Upper lobe of left lung (tissue), 6 donors: Measurements from ENCODE around the gene ZSCAN10. TPM values are rescaled to one million over a fixed set of nuclear protein-coding genes. Genes with fewer than 3 reads are reported as not detected.

Experiments
- ATAC-seq, 2 donors: fragments of 200-7000 bp; cut with Tn5 transposase; one replicate each; pipeline ENCODE4 v1.9.1; 2022; ENCODE audit warnings: mild to moderate bottlenecking in 2 of 2, moderate library complexity in 2 of 2; ENCODE audit not compliant: low FRiP score in 2 of 2
- DNase-seq, 2 donors: peaks; one replicate each; pipeline ENCODE4 v3.0.0-alpha.2; 2019 to 2020
- H3K27ac ChIP-seq, 4 donors: fragments of 200-600 bp; sonication (generic); one replicate each; pipeline ENCODE4 v1.5.1; 2016 to 2019
- H3K27me3 ChIP-seq, 4 donors: fragments of 200-600 bp; sonication (generic); one replicate each; pipeline ENCODE4 v1.5.1; 2017 to 2019
- H3K36me3 ChIP-seq, 4 donors: fragments of 200-600 bp; sonication (generic); one replicate each; pipeline ENCODE4 v1.5.1; 2016 to 2019
- H3K4me1 ChIP-seq, 4 donors: fragments of 200-600 bp; sonication (generic); one replicate each; pipeline ENCODE4 v1.5.1; 2018 to 2019
- H3K4me3 ChIP-seq, 4 donors: fragments of 200-600 bp; sonication (generic); one replicate each; pipeline ENCODE4 v1.5.1; 2017 to 2019; ENCODE audit warnings: mild to moderate bottlenecking in 2 of 4, moderate library complexity in 1 of 4
- H3K9me3 ChIP-seq, 4 donors: fragments of 200-600 bp; sonication (generic); one replicate each; pipeline ENCODE4 v1.5.1; 2018 to 2019
- EP300 ChIP-seq, 4 donors: sonication (generic); formaldehyde crosslinking; IDR thresholded peaks; one replicate each; pipeline ENCODE4 v1.5.1; 2017; ENCODE audit warnings: antibody characterized with exemption in 4 of 4, control low read depth in 2 of 4
- POLR2A ChIP-seq, 4 donors: fragments of 450-650 bp; IDR thresholded peaks; one replicate each; pipeline ENCODE4 v1.5.1; 2016 to 2017; ENCODE audit warnings: antibody characterized with exemption in 4 of 4, mild to moderate bottlenecking in 2 of 4
- POLR2AphosphoS5 ChIP-seq, 2 donors: sonication (generic); formaldehyde crosslinking; IDR thresholded peaks; one replicate each; pipeline ENCODE4 v1.5.1; 2017; ENCODE audit warnings: antibody characterized with exemption in 2 of 2
- WGBS, 2 donors: methylation state at CpG; one replicate each; pipeline ENCODE4 v1.1.5; 2017 to 2018; 5-methylcytosine and 5-hydroxymethylcytosine counted together
- total RNA-seq, 6 donors: library from RNA; depleted of rRNA in 4 of 6; stranded (reverse); fragments of >200 nt in 4 of 6; gene quantifications; one replicate each; pipeline versions ENCODE4 v1.1.0 to v1.2.1, GENCODE V29; 2016 to 2021
- TF ChIP-seq, protein P1 (sequence below), 6 experiments: fragments of 450-650 bp in 4 of 6; fragments of 200-600 bp in 2 of 6; sonication (generic) in 2 of 6; IDR thresholded peaks; one replicate each; pipeline ENCODE4 v1.5.1; 2016 to 2019; ENCODE audit warnings: antibody characterized with exemption in 6 of 6
- donor health status: DM: no; HTN: no; CAD: no; lungs with moderate emphysema.
- donor health status: DM: no; HTN: yes; CAD: no; lungs with severe emphysema.

Gene ZSCAN10
- total RNA-seq, 6 donors from 2014 or later, result 0.17 to 1.0 (median 0.28) TPM; not detected in 2

DNA sequence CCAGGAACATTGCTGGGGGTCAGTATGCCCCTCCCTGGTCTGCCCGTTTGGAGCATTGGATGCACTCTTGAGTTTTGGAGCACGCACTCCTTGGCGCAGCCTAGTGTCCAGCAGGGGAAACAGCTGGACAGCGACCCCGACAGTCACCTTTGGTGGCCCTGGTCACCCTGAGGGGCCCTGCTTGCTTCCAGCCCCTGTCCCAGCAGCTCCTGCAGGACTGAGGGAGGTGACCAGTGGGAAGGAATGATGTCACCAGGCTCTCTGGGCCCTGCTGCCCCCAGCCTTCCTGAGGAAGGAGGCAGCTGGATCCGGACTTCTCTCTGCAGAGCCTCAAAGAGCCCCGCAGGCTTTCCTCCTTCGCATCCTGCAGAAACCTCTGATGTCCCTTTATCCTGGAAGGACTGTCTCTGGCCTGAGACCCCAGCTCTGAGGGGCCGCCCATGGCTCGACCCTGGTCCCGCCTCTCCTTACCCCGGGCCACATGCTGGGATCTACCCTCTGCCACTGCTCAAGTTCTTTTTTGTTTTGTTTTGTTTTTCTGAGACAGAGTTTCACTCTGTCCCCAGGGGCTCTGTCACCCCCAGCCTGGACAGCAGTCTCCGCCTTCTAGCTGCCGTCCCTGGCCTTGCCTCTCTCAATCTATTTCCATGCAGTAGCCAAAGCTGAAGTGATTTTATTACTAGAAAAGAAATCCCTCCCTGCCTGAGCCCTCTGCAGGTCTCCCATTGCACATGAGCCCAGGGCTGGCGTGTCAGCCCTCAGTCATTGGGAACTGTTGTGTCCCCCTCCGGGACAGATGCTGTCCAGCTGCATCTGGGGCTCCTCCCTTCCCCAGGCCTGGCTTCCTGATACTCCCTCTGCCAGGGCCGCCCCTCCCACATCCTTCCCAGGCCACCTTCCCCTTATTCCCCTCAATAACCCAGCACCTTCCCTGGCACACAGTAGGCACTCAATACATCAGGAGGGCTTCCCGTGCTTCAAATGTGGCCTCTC lies 11.6 kb downstream of the ZSCAN10 start:
- peak overlapping the region in 3 of 4 donors; percentile 36 to 51 (median 48) for H3K4me3 ChIP-seq
- peak overlapping the region; percentile 75 to 88 (median 86) for H3K27ac ChIP-seq
- H3K4me1 ChIP-seq, result peaks cover 24 to 39% (median 29%) of the 10 kb centered on the region in 4 donors
- DNase-seq, result no peak
- ATAC-seq, result peak; percentile 32 to 81
- no peaks in the 10 kb centered on the region for H3K9me3 ChIP-seq
- no peaks in the 10 kb centered on the region for H3K36me3 ChIP-seq
- WGBS, 2 donors, result 45 to 52% methylated on average over 13 to 18 of the region's 18 CpGs
- TF ChIP-seq POLR2AphosphoS5 (IDR thresholded peaks at IDR 0.05) (peak in 1 of 2 donors; percentile 35), POLR2A (IDR thresholded peaks at IDR 0.05) (no peak)
- TF ChIP-seq, protein P1, sequence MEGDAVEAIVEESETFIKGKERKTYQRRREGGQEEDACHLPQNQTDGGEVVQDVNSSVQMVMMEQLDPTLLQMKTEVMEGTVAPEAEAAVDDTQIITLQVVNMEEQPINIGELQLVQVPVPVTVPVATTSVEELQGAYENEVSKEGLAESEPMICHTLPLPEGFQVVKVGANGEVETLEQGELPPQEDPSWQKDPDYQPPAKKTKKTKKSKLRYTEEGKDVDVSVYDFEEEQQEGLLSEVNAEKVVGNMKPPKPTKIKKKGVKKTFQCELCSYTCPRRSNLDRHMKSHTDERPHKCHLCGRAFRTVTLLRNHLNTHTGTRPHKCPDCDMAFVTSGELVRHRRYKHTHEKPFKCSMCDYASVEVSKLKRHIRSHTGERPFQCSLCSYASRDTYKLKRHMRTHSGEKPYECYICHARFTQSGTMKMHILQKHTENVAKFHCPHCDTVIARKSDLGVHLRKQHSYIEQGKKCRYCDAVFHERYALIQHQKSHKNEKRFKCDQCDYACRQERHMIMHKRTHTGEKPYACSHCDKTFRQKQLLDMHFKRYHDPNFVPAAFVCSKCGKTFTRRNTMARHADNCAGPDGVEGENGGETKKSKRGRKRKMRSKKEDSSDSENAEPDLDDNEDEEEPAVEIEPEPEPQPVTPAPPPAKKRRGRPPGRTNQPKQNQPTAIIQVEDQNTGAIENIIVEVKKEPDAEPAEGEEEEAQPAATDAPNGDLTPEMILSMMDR (IDR thresholded peaks at IDR 0.05), result peak in 3 of 6 experiments; percentile 23 to 38 (median 37)
- H3K27me3 ChIP-seq, result no peaks in the 10 kb centered on the region

DNA sequence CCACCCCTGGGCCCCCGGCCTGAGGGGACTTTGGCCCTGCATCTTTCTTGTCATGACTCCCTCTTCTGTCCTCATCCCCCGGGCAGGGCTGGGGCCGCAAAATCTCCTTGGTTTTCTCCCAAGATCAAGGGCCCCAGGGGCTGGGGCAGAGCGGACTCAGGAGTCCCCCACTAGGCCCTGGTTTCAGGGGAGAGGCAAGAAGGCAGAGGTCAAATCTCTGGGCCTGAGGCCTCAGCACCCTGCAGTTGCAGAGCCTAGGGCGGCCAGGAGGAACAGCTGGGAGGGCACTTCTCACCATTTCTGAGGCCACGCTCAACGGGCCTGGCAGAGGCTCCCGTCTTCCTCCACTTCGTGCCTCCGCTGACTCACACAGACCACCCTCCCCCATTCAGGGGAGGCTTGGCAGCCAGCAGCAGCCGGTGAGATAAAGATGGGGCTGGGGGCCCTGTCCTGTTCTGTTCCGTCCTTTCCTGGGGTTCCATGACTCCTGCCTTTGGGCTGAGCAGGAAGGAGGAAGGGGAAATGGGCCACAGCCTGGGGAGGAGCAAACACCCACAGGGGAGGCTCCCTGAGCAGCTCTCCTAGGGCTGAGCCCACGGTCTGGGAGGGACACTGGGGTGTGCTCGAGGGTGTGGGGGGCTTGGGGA lies 12.4 kb downstream of the ZSCAN10 start:
- H3K9me3 ChIP-seq, result no peaks in the 10 kb centered on the region
- 66 to 82% methylated on average over 4 to 8 of the region's 14 CpGs for WGBS, 2 donors
- peak overlapping the region; percentile 75 to 88 (median 86) for H3K27ac ChIP-seq
- peak; percentile 59 to 61 for ATAC-seq
- H3K27me3 ChIP-seq, result no peaks in the 10 kb centered on the region
- no peaks in the 10 kb centered on the region for H3K36me3 ChIP-seq
- H3K4me3 ChIP-seq, result peak overlapping the region in 3 of 4 donors; percentile 36 to 51 (median 48)
- H3K4me1 ChIP-seq, result peaks cover 24 to 39% (median 29%) of the 10 kb centered on the region in 4 donors
- no peak for DNase-seq
- peak in 1 of 4 donors; percentile 16 for TF ChIP-seq POLR2A (IDR thresholded peaks at IDR 0.05)
- TF ChIP-seq POLR2AphosphoS5 (IDR thresholded peaks at IDR 0.05), result peak in 1 of 2 donors; percentile 12
- TF ChIP-seq EP300 (IDR thresholded peaks at IDR 0.05), result no peak

DNA sequence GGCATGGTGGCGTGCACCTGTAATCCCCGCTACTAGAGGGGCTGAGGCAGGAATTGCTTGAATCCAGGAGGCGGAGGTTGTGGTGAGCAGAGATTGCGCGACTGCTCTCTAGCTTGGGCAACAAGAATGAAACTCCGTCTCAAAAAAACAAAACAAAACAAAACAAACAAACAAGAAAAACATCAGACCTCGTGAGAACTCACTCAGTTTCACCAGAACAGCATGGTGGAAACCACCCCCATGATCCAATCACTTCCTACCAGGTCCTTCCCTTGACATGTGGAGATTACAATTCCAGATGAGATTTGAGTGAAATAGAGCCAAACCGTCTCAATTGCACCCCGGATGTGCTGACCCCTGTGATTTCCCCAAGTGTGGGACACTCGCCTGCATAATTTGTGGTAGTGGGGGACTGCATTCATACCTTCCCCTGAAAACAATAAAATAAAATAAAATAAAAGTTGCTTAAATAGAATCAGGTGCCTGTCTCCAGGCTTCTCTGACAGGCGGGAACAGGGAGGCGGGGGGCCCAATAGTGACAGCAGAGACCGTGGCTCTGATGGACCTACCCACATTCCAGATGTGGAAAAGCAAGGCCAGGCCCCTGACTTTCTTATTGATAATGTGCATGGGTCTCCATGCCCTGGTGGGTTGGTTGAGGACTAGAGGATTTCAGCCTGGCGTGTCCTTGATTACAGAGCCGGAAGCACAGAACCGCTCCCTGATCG lies 13.1 kb downstream of the ZSCAN10 start:
- Histone ChIP-seq H3K4me3 (peak overlapping the region in 3 of 4 donors; percentile 36 to 51 (median 48)), H3K27me3 (no peaks in the 10 kb centered on the region), H3K9me3 (no peaks in the 10 kb centered on the region), H3K36me3 (no peaks in the 10 kb centered on the region), H3K27ac (peak overlapping the region; percentile 75 to 88 (median 86)), H3K4me1 (peaks cover 24 to 39% (median 29%) of the 10 kb centered on the region in 4 donors)
- TF ChIP-seq POLR2AphosphoS5 (IDR thresholded peaks at IDR 0.05) (no peak), EP300 (IDR thresholded peaks at IDR 0.05) (no peak), POLR2A (IDR thresholded peaks at IDR 0.05) (no peak)
- TF ChIP-seq, protein P1 (IDR thresholded peaks at IDR 0.05), result no peak
- ATAC-seq (no peak), DNase-seq (no peak)
- 72 to 74% methylated on average over 17 of the region's 17 CpGs for WGBS, 2 donors

DNA sequence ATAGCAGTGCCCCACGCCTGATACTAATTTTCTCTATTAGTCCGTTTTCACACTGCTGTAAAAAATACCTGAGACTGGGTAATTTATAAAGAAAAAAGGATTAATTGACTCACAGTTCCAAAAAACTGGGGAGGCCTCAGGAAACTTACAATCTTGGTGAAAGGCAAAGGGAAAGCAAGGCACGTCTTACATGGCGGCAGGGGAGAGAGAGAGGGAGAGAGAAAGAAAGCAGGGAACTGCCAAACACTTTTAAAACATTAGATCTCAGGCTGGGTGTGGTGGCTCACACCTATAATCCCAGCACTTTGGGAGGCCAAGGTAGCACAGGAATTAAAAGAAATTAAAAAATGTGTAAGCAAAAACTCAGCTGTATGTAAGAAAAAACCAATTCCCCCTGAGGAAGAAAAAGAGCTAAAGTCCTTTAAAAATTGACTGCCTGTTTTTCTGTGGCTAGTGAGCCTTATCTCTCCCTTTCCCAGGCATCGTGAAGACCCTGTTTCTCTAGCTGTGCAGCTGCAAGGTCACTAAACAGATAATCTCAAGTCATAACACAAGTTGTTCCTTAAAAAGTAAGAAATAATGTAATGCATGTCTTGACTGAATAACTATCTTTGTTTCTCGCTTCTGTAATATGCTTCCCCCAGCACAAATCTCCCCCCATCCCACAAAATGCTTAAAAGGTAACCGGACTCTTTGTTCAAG lies 14.0 kb downstream of the ZSCAN10 start:
- no peak overlapping the region for H3K4me3 ChIP-seq
- H3K27ac ChIP-seq, result peak overlapping the region in 1 of 4 donors; percentile 85
- TF ChIP-seq, protein P1 (IDR thresholded peaks at IDR 0.05), result no peak
- no peak for TF ChIP-seq POLR2AphosphoS5 (IDR thresholded peaks at IDR 0.05)
- TF ChIP-seq EP300 (IDR thresholded peaks at IDR 0.05), result no peak
- TF ChIP-seq POLR2A (IDR thresholded peaks at IDR 0.05), result no peak
- no peaks in the 10 kb centered on the region for H3K9me3 ChIP-seq
- ATAC-seq (no peak), DNase-seq (no peak)
- no peaks in the 10 kb centered on the region for H3K36me3 ChIP-seq
- no peaks in the 10 kb centered on the region for H3K27me3 ChIP-seq
- 86% methylated on average over 7 of the region's 7 CpGs for WGBS, 2 donors
- H3K4me1 ChIP-seq, result peaks cover 24 to 39% (median 29%) of the 10 kb centered on the region in 4 donors
